PC-3 (cell line): ENCODE measurements around the gene RPP25. TPM values are rescaled to one million over a fixed set of nuclear protein-coding genes. Genes with fewer than 3 reads are reported as not detected.

ENCODE experiments used
- ATAC-seq: fragments of 200-7000 bp; cut with Tn5 transposase; 2 replicates; pipeline ENCODE4 v1.9.1; 2020; ENCODE audit warnings: mild to moderate bottlenecking, moderate library complexity
- Bru-seq: library from RNA; stranded (reverse); fragments of 400-500 nt; gene quantifications from one replicate; lab custom pipeline; 2021; lab: Mats Ljungman, UMichigan
- BruChase-seq, 2 experiments: library from RNA; stranded (reverse); fragments of 400-500 nt; gene quantifications; one replicate each; lab custom pipeline; 2021; lab: Mats Ljungman, UMichigan
- BruUV-seq: library from RNA; stranded (reverse); fragments of 400-500 nt; replicated peaks from 2 replicates; lab custom pipeline; 2021; lab: Mats Ljungman, UMichigan
- CTCF ChIA-PET: fragments of 300-600 bp; sonication (Branson Sonifier 250); formaldehyde crosslinking; loops from one replicate; lab custom pipeline; 2022; ENCODE audit warnings: antibody characterized with exemption; lab: Charles Lee
- POLR2A ChIA-PET: fragments of 300-600 bp; sonication (Branson Sonifier 250); formaldehyde crosslinking; loops from one replicate; lab custom pipeline; 2022; ENCODE audit warnings: antibody characterized with exemption; ENCODE audit not compliant: unreplicated experiment; lab: Charles Lee
- DNase-seq: peaks from one replicate; pipeline ENCODE4 v3.0.0-alpha.2; 2015
- H2AFZ ChIP-seq: fragments of 300-600 bp; sonication (generic); 2 replicates; pipeline ENCODE4 v1.6.0; 2016; ENCODE audit warnings: antibody characterized with exemption, low read length
- H3F3A ChIP-seq: fragments of 300-600 bp; sonication (generic); one replicate; pipeline ENCODE4 v1.6.0; 2017; ENCODE audit warnings: antibody characterized with exemption, low read length, control low read depth, mild to moderate bottlenecking; ENCODE audit not compliant: unreplicated experiment
- H3K27ac ChIP-seq: fragments of 300-600 bp; sonication (generic); 2 replicates; pipeline ENCODE4 v1.5.1; 2016; ENCODE audit warnings: mild to moderate bottlenecking, low read length
- H3K27me3 ChIP-seq: fragments of 300-600 bp; sonication (generic); 2 replicates; pipeline ENCODE4 v1.6.1; 2016; ENCODE audit warnings: low read length, mixed read lengths
- H3K36me3 ChIP-seq: fragments of 300-600 bp; sonication (generic); 2 replicates; pipeline ENCODE4 v1.6.1; 2016; ENCODE audit warnings: low read depth, mixed run types, low read length, mixed read lengths
- H3K4me1 ChIP-seq: fragments of 300-600 bp; sonication (generic); 2 replicates; pipeline ENCODE4 v1.5.1; 2016; ENCODE audit warnings: low read length; ENCODE audit not compliant: insufficient read depth
- H3K4me2 ChIP-seq: fragments of 300-600 bp; sonication (generic); 2 replicates; pipeline ENCODE4 v1.6.0; 2016; ENCODE audit warnings: low read length
- H3K4me3 ChIP-seq: fragments of 300-600 bp; sonication (generic); 2 replicates; pipeline ENCODE4 v1.5.1; 2016; ENCODE audit warnings: mild to moderate bottlenecking, low read length, mixed read lengths
- H3K79me2 ChIP-seq: fragments of 300-600 bp; sonication (generic); 2 replicates; pipeline ENCODE4 v1.6.1; 2017; ENCODE audit warnings: low read length, mixed read lengths
- H3K9ac ChIP-seq: fragments of 300-600 bp; sonication (generic); 2 replicates; pipeline ENCODE4 v1.6.0; 2016; ENCODE audit warnings: mild to moderate bottlenecking, low read length
- H3K9me2 ChIP-seq: fragments of 300-600 bp; sonication (generic); replicated peaks from 2 replicates; pipeline ENCODE4 v1.6.1; 2016; ENCODE audit warnings: mixed run types, low read length, mixed read lengths
- H3K9me3 ChIP-seq: fragments of 300-600 bp; sonication (generic); 2 replicates; pipeline ENCODE4 v1.6.1; 2016; ENCODE audit warnings: low read length, mixed read lengths
- H4K20me1 ChIP-seq: fragments of 300-600 bp; sonication (generic); 2 replicates; pipeline ENCODE4 v1.6.1; 2016; ENCODE audit warnings: low read length, mixed read lengths
- EZH2 ChIP-seq: fragments of 300-600 bp; sonication (generic); IDR thresholded peaks from one replicate; pipeline ENCODE4 v1.6.1; 2017; ENCODE audit warnings: antibody characterized with exemption, mild to moderate bottlenecking, low read length; ENCODE audit not compliant: unreplicated experiment
- EZH2phosphoT487 ChIP-seq: fragments of 300-600 bp; sonication (generic); IDR thresholded peaks from 2 replicates; pipeline ENCODE4 v1.6.1; 2018; ENCODE audit warnings: mild to moderate bottlenecking, antibody characterized with exemption, low read length, borderline replicate concordance
- intact Hi-C: fragments of 100-400 bp; cut with micrococcal nuclease; formaldehyde crosslinking; loops from 2 replicates; pipeline ENCODE4 v1.9.0; 2023
- long read RNA-seq: library from polyadenylated mRNA; unstranded; transcript quantifications from one replicate; pipeline ENCODE4 v2.0.0, GENCODE V29; 2021; ENCODE audit not compliant: unreplicated experiment
- total RNA-seq: library from RNA; depleted of rRNA; stranded (reverse); fragments of >200 nt; gene quantifications from 2 replicates; pipeline ENCODE4 v1.2.3, GENCODE V29; 2014; rRNA removed
- TF ChIP-seq, protein P1 (sequence below): fragments of 300-600 bp; sonication (generic); conservative IDR thresholded peaks from 2 replicates; pipeline ENCODE4 v1.5.1; 2017; ENCODE audit warnings: antibody characterized with exemption, low read depth, mild to moderate bottlenecking, low read length

Gene RPP25, protein sequence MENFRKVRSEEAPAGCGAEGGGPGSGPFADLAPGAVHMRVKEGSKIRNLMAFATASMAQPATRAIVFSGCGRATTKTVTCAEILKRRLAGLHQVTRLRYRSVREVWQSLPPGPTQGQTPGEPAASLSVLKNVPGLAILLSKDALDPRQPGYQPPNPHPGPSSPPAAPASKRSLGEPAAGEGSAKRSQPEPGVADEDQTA
- total RNA-seq (6.6 and 7.1 TPM in 2 replicates), Bru-seq, nascent RNA (percentile 42 among the genes with signal in this experiment), BruChase-seq, experiment 1, labeled RNA remaining after a 6-hour chase (percentile 68 among the genes with signal in this experiment), BruChase-seq, experiment 2, labeled RNA remaining after a 2-hour chase (percentile 53 among the genes with signal in this experiment)
- long read RNA-seq, transcript RPP25-201 (1 exons, 3,049 nt): major isoform, 15 of 15 reads
- long read RNA-seq, partial matches to known transcripts: 0 of 15 reads
- long read RNA-seq, other reads (novel, unspliced or antisense): 0 of 15 reads

DNA sequence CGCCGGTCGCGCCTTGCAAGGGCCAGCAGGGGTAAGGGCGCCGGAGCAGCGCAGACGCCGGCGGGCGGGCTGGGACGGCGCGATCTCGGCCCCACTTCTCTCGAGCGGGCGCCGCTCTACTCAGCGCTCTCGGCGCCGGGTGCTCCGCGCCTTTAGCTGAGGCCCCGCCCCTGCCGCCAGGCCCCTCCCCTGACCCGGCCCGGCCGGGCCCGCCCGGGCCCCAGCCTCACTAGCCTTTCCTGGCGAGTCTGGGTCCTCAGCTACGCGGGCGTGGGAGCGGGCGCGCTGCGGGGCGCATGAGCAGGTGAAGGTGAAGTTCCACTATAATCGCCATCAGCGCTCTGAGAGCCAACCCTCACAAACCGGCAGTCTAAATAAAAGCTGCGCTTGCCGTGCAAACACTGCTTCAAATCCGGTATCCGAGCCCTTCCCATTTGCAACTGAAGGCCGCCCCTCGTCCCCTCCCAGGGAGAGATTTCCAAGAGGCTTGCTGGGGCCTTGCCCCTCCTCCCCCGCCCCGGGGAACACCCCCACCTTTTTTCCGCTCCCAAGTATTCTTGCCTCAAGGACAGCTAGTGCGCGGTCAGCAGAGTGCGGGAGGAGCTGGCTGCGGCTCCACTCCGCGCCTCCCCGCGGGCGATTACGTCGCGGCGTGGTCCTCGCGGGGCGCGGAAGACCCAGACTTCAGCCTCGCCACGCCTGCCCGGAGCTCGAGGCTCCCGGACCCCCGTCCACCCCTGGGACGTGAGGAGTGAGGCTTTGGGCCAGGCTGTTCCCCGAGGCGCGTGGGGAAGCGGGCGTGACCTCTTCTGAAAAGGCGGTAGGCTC is at the start of gene RPP25:
RPP25 (minus strand) TSS at position 125 of the 828 bp plus-strand sequence. CDS start 189 bp downstream, outside the sequence.
- BruUV-seq: no TSS peak
- Histone ChIP-seq H4K20me1 (no peaks in the 10 kb centered on the region), H3K4me1 (peaks cover 18% of the 10 kb centered on the region; the same call in 1 of the 2 replicates), H3K27me3 (no peaks in the 10 kb centered on the region), H3K27ac (no peak within 1 kb of the TSS), H3K79me2 (peaks cover 8% of the 10 kb centered on the region), H3K9ac (peak within 1 kb of the TSS; percentile 55), H3K9me2 (no peaks in the 10 kb centered on the region), H3K4me3 (peak within 1 kb of the TSS; percentile 78), H3K36me3 (no peaks in the 10 kb centered on the region), H3K9me3 (no peaks in the 10 kb centered on the region), H2AFZ (peak within 1 kb of the TSS; percentile 99), H3K4me2 (peak within 1 kb of the TSS; percentile 98), H3F3A (no peaks in the 10 kb centered on the region)
- ChIA-PET CTCF (interaction anchor here (0.5 to 1.5 kb wide), 3 partner anchors 31 to 187 kb away, joined by 3 to 5 read pairs (median 4); no protein-coding TSS in a partner anchor), POLR2A (no interaction called here)
- intact Hi-C loops: no loop called here
- ATAC-seq (peak; percentile 92), DNase-seq (peak; percentile 77)
- TF ChIP-seq, protein P1, sequence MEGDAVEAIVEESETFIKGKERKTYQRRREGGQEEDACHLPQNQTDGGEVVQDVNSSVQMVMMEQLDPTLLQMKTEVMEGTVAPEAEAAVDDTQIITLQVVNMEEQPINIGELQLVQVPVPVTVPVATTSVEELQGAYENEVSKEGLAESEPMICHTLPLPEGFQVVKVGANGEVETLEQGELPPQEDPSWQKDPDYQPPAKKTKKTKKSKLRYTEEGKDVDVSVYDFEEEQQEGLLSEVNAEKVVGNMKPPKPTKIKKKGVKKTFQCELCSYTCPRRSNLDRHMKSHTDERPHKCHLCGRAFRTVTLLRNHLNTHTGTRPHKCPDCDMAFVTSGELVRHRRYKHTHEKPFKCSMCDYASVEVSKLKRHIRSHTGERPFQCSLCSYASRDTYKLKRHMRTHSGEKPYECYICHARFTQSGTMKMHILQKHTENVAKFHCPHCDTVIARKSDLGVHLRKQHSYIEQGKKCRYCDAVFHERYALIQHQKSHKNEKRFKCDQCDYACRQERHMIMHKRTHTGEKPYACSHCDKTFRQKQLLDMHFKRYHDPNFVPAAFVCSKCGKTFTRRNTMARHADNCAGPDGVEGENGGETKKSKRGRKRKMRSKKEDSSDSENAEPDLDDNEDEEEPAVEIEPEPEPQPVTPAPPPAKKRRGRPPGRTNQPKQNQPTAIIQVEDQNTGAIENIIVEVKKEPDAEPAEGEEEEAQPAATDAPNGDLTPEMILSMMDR: no peak
- no peak for TF ChIP-seq EZH2phosphoT487
- no peak for TF ChIP-seq EZH2

DNA sequence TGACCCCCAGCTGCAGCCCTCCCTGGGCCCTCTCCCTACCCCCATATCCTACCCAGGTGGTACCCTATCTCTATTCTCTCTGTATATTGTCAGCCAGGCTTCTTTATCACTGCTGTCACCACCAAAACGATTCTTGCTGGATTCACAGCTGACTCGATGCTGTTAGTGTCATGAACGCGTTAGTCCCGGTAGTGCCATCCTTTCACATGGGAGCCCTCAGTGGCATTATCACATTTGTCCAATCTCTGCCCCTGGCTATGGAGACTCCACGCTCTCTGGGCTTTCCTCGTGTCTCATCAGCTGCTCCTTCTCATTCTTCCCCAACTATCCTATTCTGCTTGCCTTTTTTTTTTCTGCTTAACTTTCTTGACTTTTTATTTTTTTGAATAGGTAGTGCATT is 45.8 kb upstream of the RPP25 start:
- Histone ChIP-seq H3K4me1 (no peaks in the 10 kb centered on the region), H3K27ac (no peak overlapping the region), H2AFZ (no peak overlapping the region), H3K79me2 (no peaks in the 10 kb centered on the region), H3K27me3 (no peaks in the 10 kb centered on the region), H3K9ac (no peak overlapping the region), H3K9me3 (no peaks in the 10 kb centered on the region), H4K20me1 (no peaks in the 10 kb centered on the region), H3K9me2 (no peaks in the 10 kb centered on the region), H3K36me3 (no peaks in the 10 kb centered on the region), H3K4me3 (no peak overlapping the region), H3K4me2 (no peak overlapping the region), H3F3A (no peaks in the 10 kb centered on the region)
- BruUV-seq: no TSS peak
- TF ChIP-seq EZH2 (no peak), EZH2phosphoT487 (no peak)
- TF ChIP-seq, protein P1: no peak
- CTCF ChIA-PET: no interaction called here
- DNase-seq (no peak), ATAC-seq (no peak)
- intact Hi-C loops: no loop called here
- POLR2A ChIA-PET: no interaction called here
